Gastrocnemius medialis (tissue), 4 donors: ENCODE measurements around the gene VCL. TPM values are rescaled to one million over a fixed set of nuclear protein-coding genes. Genes with fewer than 3 reads are reported as not detected.

Experiments used
- ATAC-seq, 2 donors: fragments of 150-250 bp; one replicate each; pipeline ENCODE4 v1.9.1; 2016
- DNase-seq, 2 donors: peaks; one replicate each; pipeline ENCODE4 v3.0.0-alpha.2; 2019
- H3K27ac ChIP-seq, 4 donors: fragments of 200-600 bp; sonication (generic); 1 replicate in 1 of 4; 2 replicates in 3 of 4; pipeline ENCODE4 v1.5.1; 2016 to 2018; ENCODE audit warnings: mild to moderate bottlenecking in 2 of 4, moderate library complexity in 1 of 4
- H3K27me3 ChIP-seq, 3 donors: fragments of 200-600 bp; sonication (generic) in 2 of 3; 1 replicate in 1 of 3; 2 replicates in 2 of 3; pipeline versions ENCODE4 v1.5.1 to v1.6.0; 2016 to 2019; ENCODE audit warnings: mild to moderate bottlenecking in 1 of 3, moderate library complexity in 1 of 3
- H3K36me3 ChIP-seq, 2 donors: fragments of 200-600 bp; sonication (generic) in 1 of 2; one replicate each; pipeline ENCODE4 v1.5.1; 2017 to 2018
- H3K4me1 ChIP-seq, 2 donors: fragments of 200-600 bp; sonication (generic) in 1 of 2; one replicate each; pipeline ENCODE4 v1.5.1; 2016 to 2017; ENCODE audit warnings: mild to moderate bottlenecking in 2 of 2
- H3K4me3 ChIP-seq, 4 donors: fragments of 200-600 bp; sonication (generic) in 3 of 4; 1 replicate in 1 of 4; 2 replicates in 3 of 4; pipeline ENCODE4 v1.5.1; 2016 to 2019; ENCODE audit warnings: mild to moderate bottlenecking in 2 of 4
- H3K9me3 ChIP-seq, 3 donors: fragments of 200-600 bp; sonication (generic) in 2 of 3; 1 replicate in 1 of 3; 2 replicates in 2 of 3; pipeline ENCODE4 v1.5.1; 2016 to 2019
- POLR2A ChIP-seq, 2 donors: fragments of 450-650 bp; IDR thresholded peaks; one replicate each; pipeline ENCODE4 v1.6.1; 2017; ENCODE audit warnings: antibody characterized with exemption in 2 of 2, mild to moderate bottlenecking in 2 of 2, moderate library complexity in 2 of 2
- in situ Hi-C, 4 donors: fragments of 200-750 bp; cut with MboI; loops; one replicate each; pipeline versions ENCODE4 v1.15.0 to v1.8.0; 2017; ENCODE audit warnings: low sequenced_read_pairs in 4 of 4
- intact Hi-C: fragments of 100-400 bp; cut with DNase I; formaldehyde crosslinking; loops from one replicate; pipeline ENCODE4 v1.15.1; 2023; ENCODE audit warnings: low total_unique reads
- total RNA-seq, 4 donors: library from RNA; depleted of rRNA; stranded (reverse); fragments of >200 nt; gene quantifications; one replicate each; pipeline versions ENCODE4 v1.1.0 to v1.2.3, GENCODE V29; 2016
- TF ChIP-seq, protein P1 (sequence below), 5 experiments: fragments of 450-650 bp in 3 of 5; fragments of 200-600 bp in 2 of 5; sonication (generic) in 2 of 5; IDR thresholded peaks in 4 of 5; conservative IDR thresholded peaks in 1 of 5; 1 replicate in 4 of 5; 2 replicates in 1 of 5; pipeline ENCODE4 v1.5.1; 2016 to 2019; ENCODE audit warnings: antibody characterized with exemption in 5 of 5, mild to moderate bottlenecking in 3 of 5, moderate library complexity in 3 of 5

The VCL gene
- total RNA-seq, 4 donors from 2014 or later: 129 to 299 (median 210) TPM

DNA sequence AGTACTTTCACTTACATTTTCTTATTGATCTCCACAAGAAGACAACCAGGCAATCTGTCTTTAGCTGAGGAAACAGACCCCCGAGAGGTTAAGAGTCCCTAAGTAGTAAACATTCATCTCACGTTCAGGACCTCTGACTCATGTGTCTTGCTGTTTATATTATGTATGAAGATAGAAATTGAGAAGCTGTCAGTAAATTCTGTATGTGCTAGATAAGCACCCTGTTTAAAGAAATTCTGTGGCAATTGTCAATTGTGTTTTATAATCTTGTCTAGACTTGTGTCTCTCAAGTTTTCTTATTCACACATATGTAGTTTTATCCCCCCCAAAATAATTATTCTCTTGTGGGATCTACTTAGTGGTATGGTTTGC lies 167.6 kb downstream of the VCL start:
- TF ChIP-seq, protein P1, sequence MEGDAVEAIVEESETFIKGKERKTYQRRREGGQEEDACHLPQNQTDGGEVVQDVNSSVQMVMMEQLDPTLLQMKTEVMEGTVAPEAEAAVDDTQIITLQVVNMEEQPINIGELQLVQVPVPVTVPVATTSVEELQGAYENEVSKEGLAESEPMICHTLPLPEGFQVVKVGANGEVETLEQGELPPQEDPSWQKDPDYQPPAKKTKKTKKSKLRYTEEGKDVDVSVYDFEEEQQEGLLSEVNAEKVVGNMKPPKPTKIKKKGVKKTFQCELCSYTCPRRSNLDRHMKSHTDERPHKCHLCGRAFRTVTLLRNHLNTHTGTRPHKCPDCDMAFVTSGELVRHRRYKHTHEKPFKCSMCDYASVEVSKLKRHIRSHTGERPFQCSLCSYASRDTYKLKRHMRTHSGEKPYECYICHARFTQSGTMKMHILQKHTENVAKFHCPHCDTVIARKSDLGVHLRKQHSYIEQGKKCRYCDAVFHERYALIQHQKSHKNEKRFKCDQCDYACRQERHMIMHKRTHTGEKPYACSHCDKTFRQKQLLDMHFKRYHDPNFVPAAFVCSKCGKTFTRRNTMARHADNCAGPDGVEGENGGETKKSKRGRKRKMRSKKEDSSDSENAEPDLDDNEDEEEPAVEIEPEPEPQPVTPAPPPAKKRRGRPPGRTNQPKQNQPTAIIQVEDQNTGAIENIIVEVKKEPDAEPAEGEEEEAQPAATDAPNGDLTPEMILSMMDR (IDR thresholded peaks at IDR 0.05 in 4 of 5, conservative IDR thresholded peaks at IDR 0.05 in 1 of 5): no peak
- no peak for TF ChIP-seq POLR2A (IDR thresholded peaks at IDR 0.05)
- Histone ChIP-seq H3K4me3 (no peak overlapping the region), H3K27me3 (no peaks in the 10 kb centered on the region), H3K36me3 (no peaks in the 10 kb centered on the region), H3K9me3 (no peaks in the 10 kb centered on the region), H3K27ac (no peak overlapping the region), H3K4me1 (no peaks in the 10 kb centered on the region)
- intact Hi-C loops: no loop called here
- DNase-seq: no peak
- in situ Hi-C loops: no loop called here
- no peak for ATAC-seq

DNA sequence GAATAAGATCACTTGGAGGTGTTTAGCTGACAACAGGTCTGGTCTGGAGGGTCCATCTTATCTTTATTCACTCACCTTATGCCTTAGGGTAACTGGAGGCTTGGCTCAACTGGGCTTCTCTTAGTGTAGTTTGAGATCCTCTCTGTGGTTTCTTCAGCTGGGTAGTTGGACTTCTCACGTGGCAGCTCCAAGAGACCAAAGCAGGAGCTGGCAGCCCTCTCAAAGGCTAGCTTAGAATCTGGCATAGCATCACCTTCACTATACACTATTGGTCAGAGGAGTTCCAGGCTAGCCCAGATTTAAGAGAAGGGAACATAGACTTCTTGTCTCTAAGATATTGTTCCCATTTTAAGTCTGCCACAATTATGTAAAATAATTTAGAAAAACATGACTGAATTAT lies 169.5 kb downstream of the VCL start:
- Histone ChIP-seq H3K4me3 (no peak overlapping the region), H3K27ac (no peak overlapping the region), H3K36me3 (no peaks in the 10 kb centered on the region), H3K9me3 (no peaks in the 10 kb centered on the region), H3K27me3 (no peaks in the 10 kb centered on the region), H3K4me1 (no peaks in the 10 kb centered on the region)
- in situ Hi-C loops (no loop called here), intact Hi-C loops (no loop called here)
- no peak for DNase-seq
- TF ChIP-seq, protein P1 (IDR thresholded peaks at IDR 0.05 in 4 of 5, conservative IDR thresholded peaks at IDR 0.05 in 1 of 5): no peak
- ATAC-seq: peak; percentile 34 to 62

Other genes starting within 250 kb of the VCL start
- 10 to 100 TPM; 25.3 to 41.8 (median 32.7) TPM for gene CHCHD1, start 216.1 kb upstream of the VCL start, total RNA-seq
- gene ZSWIM8, start 212.5 kb upstream of the VCL start, total RNA-seq: 10 to 100 TPM; 52.6 to 81.4 (median 78.9) TPM
- 10 to 100 TPM in 1 of 4 donors, 1 to 10 TPM in 3; 7.8 to 21.7 (median 9.2) TPM for gene NDST2, start 186.5 kb upstream of the VCL start, total RNA-seq
- 10 to 100 TPM; 48.6 to 67.5 (median 51.7) TPM for gene CAMK2G, start 123.6 kb upstream of the VCL start, total RNA-seq
- 1 to 10 TPM in 3 of 4 donors, under 1 TPM in 1; 0.83 to 5.0 (median 2.3) TPM for gene PLAU, start 87.0 kb upstream of the VCL start, total RNA-seq
- 10 to 100 TPM; 15.3 to 22.9 (median 21.7) TPM for gene AP3M1, start 152.7 kb downstream of the VCL start, total RNA-seq
- 10 to 100 TPM; 15.9 to 28.8 (median 23.3) TPM for gene ADK, start 153.1 kb downstream of the VCL start, total RNA-seq